ENCODE measurements around the gene POLRMT.

POLRMT gene

GRCh38 chr19:679418-680286 lies 46.3 kb upstream of the POLRMT start (continued):
- TF ChIP-seq ZFP69B (tag by site-specific recombination; IDR thresholded peaks at IDR 0.05), result no peak

- CTCF ChIA-PET, result interaction anchor here (0.6 to 0.7 kb wide), 2 partner anchors 8 to 51 kb away, joined by 3 read pairs; no protein-coding TSS in a partner anchor
- no peaks in the 10 kb centered on the region for H3K4me1 ChIP-seq (ENCODE audit: control insufficient read depth, insufficient read depth, low read length)
- POLR2A ChIA-PET, result interaction anchor here (0.5 to 2.0 kb wide), 4 partner anchors 16 to 55 kb away, joined by 3 to 10 read pairs (median 4); partner anchors contain the start of genes PALM and RNF126
- H3K9me3 ChIP-seq (ENCODE audit: control insufficient read depth, insufficient read depth, low read depth, low read length), result no peaks in the 10 kb centered on the region
- no peak overlapping the region for H3K4me3 ChIP-seq (ENCODE audit: low read depth, low read length)
- no peak overlapping the region for H3K27ac ChIP-seq (ENCODE audit: extremely low read depth, low read depth, low read length)
- TF ChIP-seq GFI1B (tag by site-specific recombination; IDR thresholded peaks at IDR 0.05) (no peak), ZFP3 (tag by site-specific recombination; IDR thresholded peaks at IDR 0.05; ENCODE audit: low read depth) (peak; percentile 99)
- no peaks in the 10 kb centered on the region for H3K36me3 ChIP-seq (ENCODE audit: control insufficient read depth in 2 of 2, insufficient read depth in 1 of 2, low read length in 2 of 2)
These were observed 45.6 kb upstream of the POLRMT start for GRCh38 chr19:678791-679388.

DNA sequence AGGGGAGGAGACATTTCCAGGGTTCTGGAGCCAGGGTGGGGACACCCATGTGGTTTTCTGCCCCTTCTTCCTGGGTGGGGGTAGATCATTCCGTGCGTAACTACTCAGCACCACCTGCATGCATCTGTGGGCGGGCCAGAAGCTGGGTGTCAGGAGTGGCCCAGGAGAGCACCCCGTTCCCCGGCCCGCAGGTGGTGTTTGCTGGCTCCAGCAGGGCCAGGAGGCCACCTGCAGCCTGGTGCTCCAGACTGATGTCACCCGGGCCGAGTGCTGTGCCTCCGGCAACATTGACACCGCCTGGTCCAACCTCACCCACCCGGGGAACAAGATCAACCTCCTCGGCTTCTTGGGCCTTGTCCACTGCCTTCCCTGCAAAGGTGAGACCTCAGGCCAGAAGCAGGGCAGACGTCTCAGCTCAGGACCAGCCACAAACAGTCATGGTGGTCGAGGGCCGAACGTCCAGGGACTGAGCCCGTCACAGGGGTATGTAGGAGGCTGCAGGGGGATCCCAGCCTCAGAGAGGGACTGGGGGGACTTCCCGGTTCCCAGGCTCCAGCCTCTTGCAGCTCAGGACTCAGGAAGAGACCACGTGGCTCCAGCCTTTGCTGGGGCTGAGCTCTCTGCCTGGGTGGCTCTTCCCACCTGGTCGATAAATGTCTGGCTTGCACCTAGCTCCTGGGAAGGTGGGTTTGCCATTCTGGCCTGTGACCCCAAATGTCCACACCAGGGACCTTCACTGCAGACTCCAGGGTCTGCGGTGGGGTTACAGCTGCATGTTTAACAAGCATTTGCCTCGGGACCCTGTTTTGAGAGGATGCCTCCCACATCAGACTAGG lies 44.5 kb upstream of the POLRMT start:
- Histone ChIP-seq H3K4me1 (ENCODE audit: control insufficient read depth, insufficient read depth, low read length) (no peaks in the 10 kb centered on the region), H3K36me3 (ENCODE audit: control insufficient read depth in 2 of 2, insufficient read depth in 1 of 2, low read length in 2 of 2) (no peaks in the 10 kb centered on the region), H3K4me3 (ENCODE audit: low read depth, low read length) (no peak overlapping the region), H3K27ac (ENCODE audit: extremely low read depth, low read depth, low read length) (no peak overlapping the region), H3K9me3 (ENCODE audit: control insufficient read depth, insufficient read depth, low read depth, low read length) (no peaks in the 10 kb centered on the region)
- TF ChIP-seq ZBTB11 (tag by site-specific recombination; conservative IDR thresholded peaks at IDR 0.05; ENCODE audit: low read depth) (no peak), ZNF366 (tag by site-specific recombination; conservative IDR thresholded peaks at IDR 0.05) (no peak), GLIS1 (tag by site-specific recombination; IDR thresholded peaks at IDR 0.05) (peak; percentile 74), KLF9 (tag by site-specific recombination; IDR thresholded peaks at IDR 0.05; ENCODE audit: low read depth) (no peak), REPIN1 (tag by site-specific recombination; IDR thresholded peaks at IDR 0.05; ENCODE audit: low read depth) (no peak), ZIC2 (tag by site-specific recombination; IDR thresholded peaks at IDR 0.05) (0 out of 2 replicates have a peak, but pooled peaks have one; percentile 36), AEBP2 (tag by site-specific recombination; IDR thresholded peaks at IDR 0.05; ENCODE audit: borderline replicate concordance) (no peak), HOXC10 (CRISPR knock-in tag; IDR thresholded peaks at IDR 0.05) (no peak)
- TF ChIP-seq, protein P1, sequence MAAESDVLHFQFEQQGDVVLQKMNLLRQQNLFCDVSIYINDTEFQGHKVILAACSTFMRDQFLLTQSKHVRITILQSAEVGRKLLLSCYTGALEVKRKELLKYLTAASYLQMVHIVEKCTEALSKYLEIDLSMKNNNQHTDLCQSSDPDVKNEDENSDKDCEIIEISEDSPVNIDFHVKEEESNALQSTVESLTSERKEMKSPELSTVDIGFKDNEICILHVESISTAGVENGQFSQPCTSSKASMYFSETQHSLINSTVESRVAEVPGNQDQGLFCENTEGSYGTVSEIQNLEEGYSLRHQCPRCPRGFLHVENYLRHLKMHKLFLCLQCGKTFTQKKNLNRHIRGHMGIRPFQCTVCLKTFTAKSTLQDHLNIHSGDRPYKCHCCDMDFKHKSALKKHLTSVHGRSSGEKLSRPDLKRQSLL (tag by site-specific recombination; IDR thresholded peaks at IDR 0.05), result no peak
- TF ChIP-seq, protein P2, sequence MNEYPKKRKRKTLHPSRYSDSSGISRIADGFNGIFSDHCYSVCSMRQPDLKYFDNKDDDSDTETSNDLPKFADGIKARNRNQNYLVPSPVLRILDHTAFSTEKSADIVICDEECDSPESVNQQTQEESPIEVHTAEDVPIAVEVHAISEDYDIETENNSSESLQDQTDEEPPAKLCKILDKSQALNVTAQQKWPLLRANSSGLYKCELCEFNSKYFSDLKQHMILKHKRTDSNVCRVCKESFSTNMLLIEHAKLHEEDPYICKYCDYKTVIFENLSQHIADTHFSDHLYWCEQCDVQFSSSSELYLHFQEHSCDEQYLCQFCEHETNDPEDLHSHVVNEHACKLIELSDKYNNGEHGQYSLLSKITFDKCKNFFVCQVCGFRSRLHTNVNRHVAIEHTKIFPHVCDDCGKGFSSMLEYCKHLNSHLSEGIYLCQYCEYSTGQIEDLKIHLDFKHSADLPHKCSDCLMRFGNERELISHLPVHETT (tag by site-specific recombination; IDR thresholded peaks at IDR 0.05), result no peak
- TF ChIP-seq, protein P3, sequence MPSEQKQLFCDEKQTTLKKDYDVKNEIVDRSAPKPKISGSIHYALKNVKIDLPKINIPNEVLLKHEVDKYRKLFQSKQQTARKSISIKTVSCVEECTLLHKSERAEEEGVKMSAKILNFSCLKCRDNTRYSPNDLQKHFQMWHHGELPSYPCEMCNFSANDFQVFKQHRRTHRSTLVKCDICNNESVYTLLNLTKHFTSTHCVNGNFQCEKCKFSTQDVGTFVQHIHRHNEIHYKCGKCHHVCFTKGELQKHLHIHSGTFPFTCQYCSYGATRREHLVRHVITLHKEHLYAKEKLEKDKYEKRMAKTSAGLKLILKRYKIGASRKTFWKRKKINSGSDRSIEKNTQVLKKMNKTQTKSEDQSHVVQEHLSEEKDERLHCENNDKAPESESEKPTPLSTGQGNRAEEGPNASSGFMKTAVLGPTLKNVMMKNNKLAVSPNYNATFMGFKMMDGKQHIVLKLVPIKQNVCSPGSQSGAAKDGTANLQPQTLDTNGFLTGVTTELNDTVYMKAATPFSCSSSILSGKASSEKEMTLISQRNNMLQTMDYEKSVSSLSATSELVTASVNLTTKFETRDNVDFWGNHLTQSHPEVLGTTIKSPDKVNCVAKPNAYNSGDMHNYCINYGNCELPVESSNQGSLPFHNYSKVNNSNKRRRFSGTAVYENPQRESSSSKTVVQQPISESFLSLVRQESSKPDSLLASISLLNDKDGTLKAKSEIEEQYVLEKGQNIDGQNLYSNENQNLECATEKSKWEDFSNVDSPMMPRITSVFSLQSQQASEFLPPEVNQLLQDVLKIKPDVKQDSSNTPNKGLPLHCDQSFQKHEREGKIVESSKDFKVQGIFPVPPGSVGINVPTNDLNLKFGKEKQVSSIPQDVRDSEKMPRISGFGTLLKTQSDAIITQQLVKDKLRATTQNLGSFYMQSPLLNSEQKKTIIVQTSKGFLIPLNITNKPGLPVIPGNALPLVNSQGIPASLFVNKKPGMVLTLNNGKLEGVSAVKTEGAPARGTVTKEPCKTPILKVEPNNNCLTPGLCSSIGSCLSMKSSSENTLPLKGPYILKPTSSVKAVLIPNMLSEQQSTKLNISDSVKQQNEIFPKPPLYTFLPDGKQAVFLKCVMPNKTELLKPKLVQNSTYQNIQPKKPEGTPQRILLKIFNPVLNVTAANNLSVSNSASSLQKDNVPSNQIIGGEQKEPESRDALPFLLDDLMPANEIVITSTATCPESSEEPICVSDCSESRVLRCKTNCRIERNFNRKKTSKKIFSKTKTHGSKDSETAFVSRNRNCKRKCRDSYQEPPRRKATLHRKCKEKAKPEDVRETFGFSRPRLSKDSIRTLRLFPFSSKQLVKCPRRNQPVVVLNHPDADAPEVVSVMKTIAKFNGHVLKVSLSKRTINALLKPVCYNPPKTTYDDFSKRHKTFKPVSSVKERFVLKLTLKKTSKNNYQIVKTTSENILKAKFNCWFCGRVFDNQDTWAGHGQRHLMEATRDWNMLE (tag by site-specific recombination; conservative IDR thresholded peaks at IDR 0.05; ENCODE audit: low read depth), result no peak
- CTCF ChIA-PET, result interaction anchor here (0.9 to 1.0 kb wide), 3 partner anchors 9 to 167 kb away, joined by 3 to 4 read pairs (median 4); no protein-coding TSS in a partner anchor
- POLR2A ChIA-PET, result interaction anchor here (0.7 to 2.0 kb wide), 8 partner anchors 14 to 280 kb away, joined by 4 to 8 read pairs (median 4); partner anchors contain the start of gene RNF126
